ENCODE results near the gene SNAP47. TPM values are rescaled to one million over a fixed set of nuclear protein-coding genes. Genes with fewer than 3 reads are reported as not detected.

SNAP47 gene
- total RNA-seq, 2 experiments from 2014 or later = 30.3 to 31.2 TPM

GRCh38 chr1:227764019-227764391, 28.8 kb downstream of the SNAP47 start:
- no peak overlapping the region for H3K4me3 Mint-ChIP-seq

GRCh38 chr1:227765261-227766014, 30.2 kb downstream of the SNAP47 start:
- no peaks in the 10 kb centered on the region for H3K27me3 Mint-ChIP-seq
- peaks cover 25% of the 10 kb centered on the region for H3K36me3 Mint-ChIP-seq (ENCODE audit: low read depth)
- ChIA-PET POLR2A (no interaction called here), CTCF (interaction anchor here (0.8 to 2.1 kb wide), 4 partner anchors 9 to 1319 kb away, joined by 3 to 6 read pairs (median 5); no protein-coding TSS in a partner anchor)
- peak overlapping the region; percentile 18 for H3K4me3 Mint-ChIP-seq
- ATAC-seq = no peak
- H3K9me3 Mint-ChIP-seq (ENCODE audit: low read depth) = no peaks in the 10 kb centered on the region
- H3K27ac Mint-ChIP-seq = no peak overlapping the region
- no peak for DNase-seq
- peaks cover 64% of the 10 kb centered on the region for H3K4me1 Mint-ChIP-seq
- intact Hi-C loops (cut with DNase I, micrococcal nuclease) = loop anchor here in 1 of 2 experiments (10.0 kb wide), 1 partner anchor 339 kb away; the partner anchor contains the start of genes C1orf35 and MRPL55

More at GRCh38 chr1:227764019-227764391, 28.8 kb downstream of the SNAP47 start:
- DNase-seq = no peak
- H3K9me3 Mint-ChIP-seq (ENCODE audit: low read depth) = no peaks in the 10 kb centered on the region
- H3K27ac Mint-ChIP-seq = no peak overlapping the region
- POLR2A ChIA-PET = no interaction called here
- intact Hi-C loops (cut with DNase I, micrococcal nuclease) = loop anchor here in 1 of 2 experiments (10.0 kb wide), 1 partner anchor 341 kb away; the partner anchor contains the start of genes C1orf35 and MRPL55
- CTCF ChIA-PET = interaction anchor here (0.8 to 1.6 kb wide), 4 partner anchors 9 to 184 kb away, joined by 3 to 6 read pairs (median 4); partner anchors contain the start of gene WNT9A
- no peaks in the 10 kb centered on the region for H3K27me3 Mint-ChIP-seq
- peaks cover 75% of the 10 kb centered on the region for H3K4me1 Mint-ChIP-seq
- H3K36me3 Mint-ChIP-seq (ENCODE audit: low read depth) = peaks cover 35% of the 10 kb centered on the region
- ATAC-seq = no peak

- ATAC-seq (peak; percentile 76), DNase-seq (peak; percentile 84)
- H3K27ac Mint-ChIP-seq = peak overlapping the region; percentile 55
- intact Hi-C loops (cut with DNase I, micrococcal nuclease) = loop anchor here in 1 of 2 experiments (10.0 kb wide), 1 partner anchor 339 kb away; the partner anchor contains the start of genes C1orf35 and MRPL55
- H3K27me3 Mint-ChIP-seq = no peaks in the 10 kb centered on the region
- ChIA-PET POLR2A (no interaction called here), CTCF (interaction anchor here (0.8 to 2.1 kb wide), 2 partner anchors 187 to 1320 kb away, joined by 3 to 6 read pairs; no protein-coding TSS in a partner anchor)
- peaks cover 58% of the 10 kb centered on the region for H3K4me1 Mint-ChIP-seq
- peak overlapping the region; percentile 18 for H3K4me3 Mint-ChIP-seq
- H3K36me3 Mint-ChIP-seq (ENCODE audit: low read depth) = peaks cover 21% of the 10 kb centered on the region
- H3K9me3 Mint-ChIP-seq (ENCODE audit: low read depth) = no peaks in the 10 kb centered on the region
Observed at GRCh38 chr1:227766015-227766634, 30.9 kb downstream of the SNAP47 start.

GRCh38 chr1:227766653-227767277, 31.5 kb downstream of the SNAP47 start:
- Mint-ChIP-seq H3K9me3 (ENCODE audit: low read depth) (no peaks in the 10 kb centered on the region), H3K27ac (peak overlapping the region; percentile 55), H3K4me1 (peaks cover 52% of the 10 kb centered on the region), H3K36me3 (ENCODE audit: low read depth) (peaks cover 14% of the 10 kb centered on the region), H3K27me3 (no peaks in the 10 kb centered on the region), H3K4me3 (peak overlapping the region; percentile 18)
- intact Hi-C loops (cut with DNase I, micrococcal nuclease) = loop anchor here in 1 of 2 experiments (10.0 kb wide), 1 partner anchor 338 kb away; the partner anchor contains the start of genes C1orf35 and MRPL55
- CTCF ChIA-PET = interaction anchor here (2.1 kb wide), 1 partner anchor 187 kb away, joined by 6 read pairs; no protein-coding TSS in a partner anchor
- ATAC-seq = no peak
- POLR2A ChIA-PET = no interaction called here
- no peak for DNase-seq

- H3K36me3 Mint-ChIP-seq (ENCODE audit: low read depth) = peaks cover 14% of the 10 kb centered on the region
- no peaks in the 10 kb centered on the region for H3K27me3 Mint-ChIP-seq
- H3K27ac Mint-ChIP-seq = no peak overlapping the region
- no peak overlapping the region for H3K4me3 Mint-ChIP-seq
- H3K4me1 Mint-ChIP-seq = peaks cover 48% of the 10 kb centered on the region
- intact Hi-C loops (cut with DNase I, micrococcal nuclease) = loop anchor here in 1 of 2 experiments (10.0 kb wide), 1 partner anchor 337 kb away; the partner anchor contains the start of genes C1orf35 and MRPL55
- POLR2A ChIA-PET = no interaction called here
- ATAC-seq (no peak), DNase-seq (no peak)
- CTCF ChIA-PET = no interaction called here
- H3K9me3 Mint-ChIP-seq (ENCODE audit: low read depth) = no peaks in the 10 kb centered on the region
Observed at GRCh38 chr1:227767401-227768124, 32.3 kb downstream of the SNAP47 start.

- Mint-ChIP-seq H3K4me1 (peaks cover 47% of the 10 kb centered on the region), H3K9me3 (ENCODE audit: low read depth) (no peaks in the 10 kb centered on the region), H3K27me3 (no peaks in the 10 kb centered on the region), H3K36me3 (ENCODE audit: low read depth) (peaks cover 14% of the 10 kb centered on the region), H3K4me3 (no peak overlapping the region), H3K27ac (no peak overlapping the region)
- intact Hi-C loops (cut with DNase I, micrococcal nuclease) = loop anchor here in 1 of 2 experiments (10.0 kb wide), 1 partner anchor 337 kb away; the partner anchor contains the start of genes C1orf35 and MRPL55
- CTCF ChIA-PET = no interaction called here
- POLR2A ChIA-PET = no interaction called here
- no peak for ATAC-seq
- DNase-seq = no peak
Observed at GRCh38 chr1:227768125-227768439, 32.8 kb downstream of the SNAP47 start.

GRCh38 chr1:227768640-227769039, 33.4 kb downstream of the SNAP47 start:
- intact Hi-C loops (cut with DNase I, micrococcal nuclease) = loop anchor here in 1 of 2 experiments (10.0 kb wide), 1 partner anchor 336 kb away; the partner anchor contains the start of genes C1orf35 and MRPL55
- POLR2A ChIA-PET = no interaction called here
- Mint-ChIP-seq H3K9me3 (ENCODE audit: low read depth) (no peaks in the 10 kb centered on the region), H3K27me3 (no peaks in the 10 kb centered on the region), H3K4me3 (no peak overlapping the region), H3K4me1 (peaks cover 48% of the 10 kb centered on the region), H3K36me3 (ENCODE audit: low read depth) (peaks cover 14% of the 10 kb centered on the region), H3K27ac (no peak overlapping the region)
- DNase-seq = no peak
- ATAC-seq = no peak
- CTCF ChIA-PET = no interaction called here

GRCh38 chr1:227769047-227769935, 34.1 kb downstream of the SNAP47 start:
- CTCF ChIA-PET = no interaction called here
- Mint-ChIP-seq H3K27ac (no peak overlapping the region), H3K9me3 (ENCODE audit: low read depth) (no peaks in the 10 kb centered on the region)

GRCh38 chr1:227769936-227770494, 34.8 kb downstream of the SNAP47 start:
- Mint-ChIP-seq H3K27me3 (no peaks in the 10 kb centered on the region), H3K4me3 (no peak overlapping the region), H3K4me1 (peaks cover 45% of the 10 kb centered on the region), H3K9me3 (ENCODE audit: low read depth) (no peaks in the 10 kb centered on the region), H3K27ac (no peak overlapping the region), H3K36me3 (ENCODE audit: low read depth) (peaks cover 8% of the 10 kb centered on the region)
- ChIA-PET CTCF (no interaction called here), POLR2A (no interaction called here)
- DNase-seq (no peak), ATAC-seq (no peak)
- intact Hi-C loops (cut with DNase I, micrococcal nuclease) = loop anchor here in 1 of 2 experiments (10.0 kb wide), 1 partner anchor 335 kb away; the partner anchor contains the start of genes C1orf35 and MRPL55

More at GRCh38 chr1:227769047-227769935, 34.1 kb downstream of the SNAP47 start:
- POLR2A ChIA-PET = no interaction called here
- DNase-seq = no peak
- Mint-ChIP-seq H3K4me3 (no peak overlapping the region), H3K4me1 (peaks cover 48% of the 10 kb centered on the region), H3K27me3 (no peaks in the 10 kb centered on the region), H3K36me3 (ENCODE audit: low read depth) (peaks cover 9% of the 10 kb centered on the region)
- ATAC-seq = no peak
- intact Hi-C loops (cut with DNase I, micrococcal nuclease) = loop anchor here in 1 of 2 experiments (10.0 kb wide), 1 partner anchor 336 kb away; the partner anchor contains the start of genes C1orf35 and MRPL55

- POLR2A ChIA-PET = no interaction called here
- ATAC-seq = no peak
- H3K27ac Mint-ChIP-seq = no peak overlapping the region
- peaks cover 37% of the 10 kb centered on the region for H3K4me1 Mint-ChIP-seq
- H3K36me3 Mint-ChIP-seq (ENCODE audit: low read depth) = peaks cover 8% of the 10 kb centered on the region
- DNase-seq = no peak
- intact Hi-C loops (cut with DNase I, micrococcal nuclease) = no loop called here
- H3K27me3 Mint-ChIP-seq = no peaks in the 10 kb centered on the region
- CTCF ChIA-PET = no interaction called here
- H3K4me3 Mint-ChIP-seq = no peak overlapping the region
- no peaks in the 10 kb centered on the region for H3K9me3 Mint-ChIP-seq (ENCODE audit: low read depth)
Observed at GRCh38 chr1:227770812-227771211, 35.6 kb downstream of the SNAP47 start.

All from activated CD4-positive, alpha-beta T cell treated with anti-CD3 and anti-CD28 coated beads for 36 hours (primary cell).